ENCODE results near the gene PTGER3. TPM values are rescaled to one million over a fixed set of nuclear protein-coding genes. Genes with fewer than 3 reads are reported as not detected.
A peak's percentile ranks its signal among the peaks of the same experiment; 100 is the strongest.

PTGER3 gene
- total and polyA plus RNA-seq, 10 of the 15 experiments (the other 5 are each of a cell fraction or from before 2014, with no cell fraction given) = under 0.01 to 0.04 (median 0.02) TPM; not detected in 7

- H3K4me1 ChIP-seq (ENCODE audit: control insufficient read depth, insufficient read depth, low read length) = no peaks in the 10 kb centered on the region
- ChIA-PET SMC1A (ENCODE audit: uncharacterized antibody, unreplicated experiment) (interaction anchor here (1.9 to 2.1 kb wide), 2 partner anchors 10 to 11 kb away, joined by 4 to 11 read pairs; no protein-coding TSS in a partner anchor), CTCF (interaction anchor here (1.6 kb wide), 1 partner anchor 25 kb away, joined by 6 read pairs; no protein-coding TSS in a partner anchor), RAD21 (ENCODE audit: unreplicated experiment) (no interaction called here), POLR2A (no interaction called here)
- DNase-seq (ENCODE audit: low read depth, low spot score) (no peak), FAIRE-seq (no peak), ATAC-seq (peak; percentile 62)
- TF ChIP-seq BMI1 (IDR thresholded peaks at IDR 0.05; ENCODE audit: borderline replicate concordance) (no peak), SPI1 (IDR thresholded peaks at IDR 0.05; ENCODE audit: borderline replicate concordance, insufficient read depth, low read depth, low read length) (peak; percentile 33; the same call in 1 of the 2 replicates), SMC3 (IDR thresholded peaks at IDR 0.05; ENCODE audit: borderline replicate concordance, low read length) (no peak), MEF2A (IDR thresholded peaks at IDR 0.05; ENCODE audit: insufficient read depth, low read depth, low read length) (no peak), ATF3 (IDR thresholded peaks at IDR 0.05; ENCODE audit: borderline replicate concordance, extremely low read depth, low read depth, low read length) (no peak), ELK1 (IDR thresholded peaks at IDR 0.05; ENCODE audit: low read depth, low read length) (no peak), ZBTB40 (IDR thresholded peaks at IDR 0.05; ENCODE audit: borderline replicate concordance) (no peak), ZBED1 (IDR thresholded peaks at IDR 0.05; ENCODE audit: borderline replicate concordance) (no peak)
- H4K20me1 ChIP-seq (ENCODE audit: control insufficient read depth, insufficient read depth) = no peaks in the 10 kb centered on the region
- no TSS peak for BruUV-seq (replicated peaks)
- no peak overlapping the region for H3K4me3 ChIP-seq
- intact Hi-C loops (cut with micrococcal nuclease; ENCODE audit: unreplicated experiment) = no loop called here
- H3K9me3 ChIP-seq (replicated peaks; ENCODE audit: control insufficient read depth, insufficient read depth, low read length) = no peaks in the 10 kb centered on the region
- no peak overlapping the region for H2AFZ ChIP-seq (ENCODE audit: control insufficient read depth, low read depth, low read length)
- in situ Hi-C loops (cut with MboI) = loop anchor here (10.0 to 25.0 kb wide), 2 partner anchors 840 to 963 kb away; no protein-coding TSS in a partner anchor
- H3K27me3 ChIP-seq (replicated peaks in 1 of 2; ENCODE audit: control insufficient read depth in 2 of 2, insufficient read depth in 2 of 2, low read length in 1 of 2) = no peaks in the 10 kb centered on the region
- no peak overlapping the region for H3K9ac ChIP-seq (ENCODE audit: control insufficient read depth, insufficient read depth, low read length)
- H3K36me3 ChIP-seq (ENCODE audit: control insufficient read depth in 2 of 2, insufficient read depth in 2 of 2, low read length in 1 of 2) = peaks cover 4 to 21% of the 10 kb centered on the region in 2 experiments
- WGBS (ENCODE audit: insufficient coverage, insufficient replicate concordance, low lambda C conversion rate, missing lambda C conversion rate) = 100% methylated on average over 1 of the region's 1 CpG
- H3K79me2 ChIP-seq (ENCODE audit: control insufficient read depth, insufficient read depth, low read length) = peaks cover 40% of the 10 kb centered on the region
- no peak overlapping the region for H3K27ac ChIP-seq (ENCODE audit: control insufficient read depth, insufficient read depth)
- no peak overlapping the region for H3K4me2 ChIP-seq (ENCODE audit: control insufficient read depth, insufficient read depth)
These were observed 27.1 kb upstream of the PTGER3 start for GRCh38 chr1:71074681-71075080.

Measured in GM12878 (cell line).